Calu3 (cell line): ENCODE measurements around the gene MAF. TPM values are rescaled to one million over a fixed set of nuclear protein-coding genes. Genes with fewer than 3 reads are reported as not detected.

Source experiments
- BruUV-seq: library from RNA; stranded (reverse); fragments of 400-500 nt; replicated peaks from 2 replicates; lab custom pipeline; 2021; lab: Mats Ljungman, UMichigan
- CTCF ChIA-PET: fragments of 300-600 bp; sonication (Branson Sonifier 250); formaldehyde crosslinking; loops from one replicate; lab custom pipeline; 2022; ENCODE audit warnings: antibody characterized with exemption; lab: Charles Lee
- DNase-seq: peaks from one replicate; pipeline ENCODE4 v3.0.0; 2022
- H3K27ac Mint-ChIP-seq: one replicate; pipeline ENCODE4 v1.8.0; 2022; ENCODE audit warnings: mixed read lengths; ENCODE audit not compliant: unreplicated experiment
- H3K27me3 Mint-ChIP-seq: one replicate; pipeline ENCODE4 v1.8.0; 2022; ENCODE audit warnings: mixed read lengths; ENCODE audit not compliant: unreplicated experiment
- H3K36me3 Mint-ChIP-seq: one replicate; pipeline ENCODE4 v1.8.0; 2022; ENCODE audit warnings: mild to moderate bottlenecking, moderate library complexity, mixed read lengths; ENCODE audit not compliant: insufficient read depth, unreplicated experiment
- H3K4me1 Mint-ChIP-seq: one replicate; pipeline ENCODE4 v1.8.0; 2022; ENCODE audit warnings: mild to moderate bottlenecking, low read depth, mixed read lengths; ENCODE audit not compliant: unreplicated experiment
- H3K4me3 Mint-ChIP-seq: one replicate; pipeline ENCODE4 v1.8.0; 2022; ENCODE audit warnings: mild to moderate bottlenecking, low read depth, moderate library complexity, mixed read lengths; ENCODE audit not compliant: unreplicated experiment
- H3K9me3 Mint-ChIP-seq: one replicate; pipeline ENCODE4 v1.8.0; 2022; ENCODE audit warnings: low read depth, mixed read lengths; ENCODE audit not compliant: unreplicated experiment
- CTCF ChIP-seq: fragments of 200-600 bp; IDR thresholded peaks from one replicate; pipeline ENCODE4 v1.8.0; 2022; ENCODE audit warnings: antibody characterized with exemption; ENCODE audit not compliant: unreplicated experiment
- intact Hi-C: fragments of 100-400 bp; cut with micrococcal nuclease; formaldehyde crosslinking; loops from one replicate; pipeline ENCODE4 v1.10.0; 2022; ENCODE audit not compliant: unreplicated experiment
- total RNA-seq: library from RNA; stranded (reverse); gene quantifications from 2 replicates; pipeline ENCODE4 v1.2.3, GENCODE V29; 2022

The MAF gene
- total RNA-seq, 1 experiment from 2014 or later: 0.97 TPM

DNA sequence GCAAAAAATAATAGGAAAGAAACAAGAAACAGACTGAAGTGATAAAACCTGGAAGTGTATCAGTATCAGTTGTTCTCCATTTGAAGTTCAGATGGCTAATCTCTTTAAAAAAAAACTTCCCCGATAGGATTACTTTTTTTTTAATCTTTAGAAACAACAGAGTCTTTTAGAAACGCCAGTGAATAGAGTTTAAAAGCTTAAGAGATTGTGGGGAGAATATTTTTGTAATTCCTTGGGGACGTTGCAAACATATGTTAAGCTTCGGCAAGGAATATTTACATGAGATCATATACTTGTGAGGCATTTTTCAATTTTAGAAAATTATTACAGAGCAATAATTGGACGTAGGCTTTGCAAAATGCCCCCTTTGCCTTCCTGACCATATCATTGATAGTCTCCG, 13.2 kb downstream of the MAF start:
- no peak for TF ChIP-seq CTCF
- no peak overlapping the region for H3K4me3 Mint-ChIP-seq
- no peak overlapping the region for H3K27ac Mint-ChIP-seq
- intact Hi-C loops: no loop called here
- DNase-seq: no peak
- CTCF ChIA-PET: no interaction called here
- BruUV-seq: no TSS peak
- H3K4me1 Mint-ChIP-seq: no peaks in the 10 kb centered on the region
- peaks cover 75% of the 10 kb centered on the region for H3K27me3 Mint-ChIP-seq
- no peaks in the 10 kb centered on the region for H3K36me3 Mint-ChIP-seq
- no peaks in the 10 kb centered on the region for H3K9me3 Mint-ChIP-seq

DNA sequence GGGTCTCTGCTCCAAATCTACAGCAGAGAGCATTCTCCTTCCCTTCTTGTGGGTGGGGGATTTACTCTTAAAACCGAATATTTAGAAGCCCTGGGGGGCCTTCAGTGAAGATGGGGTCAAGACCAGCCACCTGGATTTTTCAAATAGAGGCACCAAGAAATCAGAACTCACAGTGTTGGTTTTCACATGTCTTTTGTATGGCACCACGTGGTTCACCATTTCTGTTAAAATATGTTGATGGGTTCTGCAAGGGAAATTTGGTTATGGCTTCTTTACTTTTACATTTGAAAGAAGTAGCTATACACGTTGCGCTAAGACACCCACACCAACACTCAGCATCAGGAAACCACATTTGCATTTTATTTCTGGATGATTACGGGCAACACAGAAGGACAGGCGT, 17.7 kb downstream of the MAF start:
- Mint-ChIP-seq H3K9me3 (no peaks in the 10 kb centered on the region), H3K4me1 (no peaks in the 10 kb centered on the region), H3K27me3 (peaks cover 89% of the 10 kb centered on the region), H3K27ac (no peak overlapping the region), H3K4me3 (no peak overlapping the region), H3K36me3 (no peaks in the 10 kb centered on the region)
- TF ChIP-seq CTCF: no peak
- CTCF ChIA-PET: no interaction called here
- intact Hi-C loops: no loop called here
- DNase-seq: no peak
- no TSS peak for BruUV-seq

DNA sequence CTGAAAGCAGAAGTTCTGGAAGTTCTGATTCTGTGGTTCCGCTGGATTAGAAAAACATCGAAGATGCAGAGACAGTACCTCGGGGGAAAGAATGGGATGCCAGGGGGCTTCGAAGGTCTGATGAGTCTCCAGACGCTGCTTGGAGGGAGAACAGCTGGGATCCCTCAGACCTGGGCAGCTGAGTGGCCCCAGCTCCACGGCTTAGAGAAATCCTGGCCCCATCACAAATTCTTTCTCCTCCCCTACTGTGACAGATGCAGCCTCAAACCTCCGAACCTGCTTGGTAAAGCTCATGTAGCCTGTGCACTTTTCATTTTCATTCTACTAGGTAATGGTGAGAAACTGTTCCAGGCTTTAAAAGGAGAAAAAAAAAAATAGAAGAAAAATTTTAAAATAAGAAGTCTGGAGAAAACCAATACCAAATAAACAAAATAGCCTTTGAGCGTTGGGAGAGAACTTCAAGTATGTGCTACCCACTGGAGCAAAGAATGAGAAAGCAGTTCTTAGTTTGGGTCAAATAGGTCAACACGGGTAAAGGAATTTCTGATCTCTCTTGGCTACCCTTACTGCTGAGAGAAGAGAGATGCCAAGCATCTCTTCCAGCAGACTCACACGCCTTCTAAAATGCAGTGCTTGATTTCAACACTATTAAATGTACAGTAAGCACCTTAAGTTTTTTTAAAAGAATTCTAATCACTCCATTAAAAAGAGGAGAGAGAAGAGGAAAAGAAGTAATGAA, 19.9 kb downstream of the MAF start:
- Mint-ChIP-seq H3K27me3 (peaks cover 90% of the 10 kb centered on the region), H3K9me3 (no peaks in the 10 kb centered on the region), H3K36me3 (no peaks in the 10 kb centered on the region), H3K4me1 (no peaks in the 10 kb centered on the region), H3K4me3 (no peak overlapping the region), H3K27ac (no peak overlapping the region)
- no TSS peak for BruUV-seq
- CTCF ChIA-PET: interaction anchor here (0.5 kb wide), 1 partner anchor 307 kb away, joined by 3 read pairs; no protein-coding TSS in a partner anchor
- DNase-seq: no peak
- intact Hi-C loops: no loop called here
- no peak for TF ChIP-seq CTCF

DNA sequence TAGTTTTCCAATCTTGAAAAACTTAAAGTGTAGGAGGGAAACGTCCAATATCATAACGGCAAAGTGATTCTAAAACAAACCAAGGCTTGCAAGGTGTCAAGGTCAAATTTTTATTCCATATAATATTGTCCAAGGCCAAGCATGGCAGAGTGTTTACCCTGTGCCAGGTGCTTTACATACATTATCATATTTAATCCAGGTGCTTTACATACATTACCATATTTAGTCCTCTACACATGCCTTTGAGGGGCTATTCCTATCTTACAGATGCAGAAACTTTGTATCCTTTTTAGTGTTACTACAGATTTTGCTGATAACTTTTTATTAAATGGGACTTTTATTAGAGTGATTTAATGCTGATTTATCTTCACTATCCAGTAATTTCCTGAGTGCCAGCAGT, 23.9 kb downstream of the MAF start:
- Mint-ChIP-seq H3K4me1 (no peaks in the 10 kb centered on the region), H3K27me3 (peaks cover 97% of the 10 kb centered on the region), H3K9me3 (no peaks in the 10 kb centered on the region), H3K4me3 (no peak overlapping the region), H3K36me3 (no peaks in the 10 kb centered on the region), H3K27ac (no peak overlapping the region)
- DNase-seq: no peak
- no TSS peak for BruUV-seq
- no peak for TF ChIP-seq CTCF
- CTCF ChIA-PET: no interaction called here
- intact Hi-C loops: no loop called here
